ENCODE data around the gene RBM33. TPM values are rescaled to one million over a fixed set of nuclear protein-coding genes. Genes with fewer than 3 reads are reported as not detected.

RBM33 gene
- total and polyA plus RNA-seq, 2 of the 13 experiments (the other 11 are each of a cell fraction or from before 2014, with no cell fraction given), result 12.4 to 28.9 TPM

DNA sequence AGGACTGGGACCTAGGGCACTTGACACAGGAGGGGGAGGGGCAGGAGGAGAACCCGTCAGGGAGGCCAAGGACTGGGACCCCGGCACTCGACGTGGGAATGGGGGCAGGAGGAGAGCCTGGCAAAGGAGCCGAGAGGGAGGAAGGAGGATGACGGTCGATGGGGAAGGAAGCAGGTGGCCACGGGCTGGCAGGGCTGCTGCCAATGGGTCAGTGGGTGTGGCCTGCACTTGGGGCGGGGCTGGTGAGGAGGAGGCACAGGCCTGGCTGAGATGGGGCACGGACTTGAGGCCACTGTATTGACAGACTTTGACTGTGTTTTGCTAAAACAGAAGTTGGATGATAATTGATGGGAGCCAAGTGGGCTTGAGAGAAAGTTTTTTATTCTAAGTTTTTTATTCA is 68.9 kb downstream of the RBM33 start:
- ChIA-PET CTCF (ENCODE audit: low intra/inter-chr PET ratio, low total read pairs) (no interaction called here), POLR2A (no interaction called here)
- Histone ChIP-seq H3K9ac (ENCODE audit: insufficient read depth, low read depth, low read length) (no peak overlapping the region), H3K9me3 (ENCODE audit: low read length) (no peaks in the 10 kb centered on the region), H3K4me2 (ENCODE audit: low read depth, low read length) (no peak overlapping the region), H4K20me1 (ENCODE audit: insufficient read depth, low read length) (peaks cover 35% of the 10 kb centered on the region), H3K79me2 (ENCODE audit: insufficient read depth, low read length) (peaks cover 40% of the 10 kb centered on the region), H3K4me3 (replicated peaks in 1 of 3; ENCODE audit: insufficient read depth in 1 of 3, low read depth in 2 of 3, low read length in 3 of 3) (no peak overlapping the region), H2AFZ (ENCODE audit: low read length) (no peak overlapping the region), H3K27ac (ENCODE audit: extremely low read length, insufficient read depth, low read length) (no peak overlapping the region), H3K4me1 (ENCODE audit: insufficient read depth, low read length) (peaks cover 29% of the 10 kb centered on the region), H3K27me3 (ENCODE audit: control insufficient read depth in 1 of 2, insufficient read depth in 2 of 2, low read length in 2 of 2) (no peaks in the 10 kb centered on the region), H3K36me3 (replicated peaks in 1 of 2; ENCODE audit: control insufficient read depth in 1 of 2, insufficient read depth in 2 of 2, low read length in 2 of 2) (peaks cover 28 to 98% of the 10 kb centered on the region in 2 experiments)
- DNase-seq (ENCODE audit: low spot score) (no peak), FAIRE-seq (no peak), ATAC-seq (no peak)
- in situ Hi-C loops (cut with HindIII; ENCODE audit: extremely low pct_ligation_motif_present, low pct_unique_long_range_greater_than_20kb), result no loop called here
- intact Hi-C loops (cut with micrococcal nuclease; ENCODE audit: unreplicated experiment), result no loop called here
- WGBS (ENCODE audit: low lambda C conversion rate), result 95% methylated on average over 10 of the region's 10 CpGs
- no peak for TF ChIP-seq ZNF572 (CRISPR knock-in tag; IDR thresholded peaks at IDR 0.05)
- TF ChIP-seq HDAC2 (CRISPR knock-in tag; IDR thresholded peaks at IDR 0.05), result no peak
- peak; percentile 57 for TF ChIP-seq AGO2 (optimal IDR thresholded peaks at IDR 0.05; ENCODE audit: low read depth, low read length)
- no TSS peak for BruUV-seq (replicated peaks)

DNA sequence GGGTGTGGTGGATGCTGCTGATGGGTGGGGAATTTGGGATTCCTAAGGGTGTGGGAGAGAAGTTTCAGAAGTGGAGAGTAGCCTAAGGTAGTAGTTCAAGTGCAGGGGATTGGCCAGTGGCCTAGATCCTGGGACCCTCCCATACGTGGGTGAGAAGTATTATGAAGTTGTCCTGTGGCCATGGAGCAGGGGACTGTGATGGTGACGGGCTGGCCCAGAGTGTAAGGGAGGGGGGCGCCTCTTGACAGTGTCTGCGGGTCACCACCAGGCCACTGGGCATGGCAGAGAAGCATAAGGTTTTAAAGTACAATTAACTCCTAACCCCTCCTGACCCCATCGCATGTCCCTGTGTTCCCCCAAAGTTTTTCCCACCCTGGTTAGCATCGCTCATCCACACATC is 70.2 kb downstream of the RBM33 start:
- intact Hi-C loops (cut with micrococcal nuclease; ENCODE audit: unreplicated experiment) (no loop called here), in situ Hi-C loops (cut with HindIII; ENCODE audit: extremely low pct_ligation_motif_present, low pct_unique_long_range_greater_than_20kb) (no loop called here)
- WGBS (ENCODE audit: low lambda C conversion rate), result 100% methylated on average over 6 of the region's 6 CpGs
- H3K9ac ChIP-seq (ENCODE audit: insufficient read depth, low read depth, low read length), result no peak overlapping the region
- FAIRE-seq (no peak), ATAC-seq (peak; percentile 49), DNase-seq (ENCODE audit: low spot score) (no peak)
- H2AFZ ChIP-seq (ENCODE audit: low read length), result no peak overlapping the region
- no peaks in the 10 kb centered on the region for H3K9me3 ChIP-seq (ENCODE audit: low read length)
- peaks cover 29% of the 10 kb centered on the region for H3K4me1 ChIP-seq (ENCODE audit: insufficient read depth, low read length)
- H3K27me3 ChIP-seq (ENCODE audit: control insufficient read depth in 1 of 2, insufficient read depth in 2 of 2, low read length in 2 of 2), result no peaks in the 10 kb centered on the region
- CTCF ChIA-PET (ENCODE audit: low intra/inter-chr PET ratio, low total read pairs), result no interaction called here
- TF ChIP-seq SMAD1 (CRISPR knock-in tag; IDR thresholded peaks at IDR 0.05; ENCODE audit: borderline replicate concordance, low read depth) (no peak), PAF1 (CRISPR knock-in tag; IDR thresholded peaks at IDR 0.05) (no peak), HMG20A (CRISPR knock-in tag; IDR thresholded peaks at IDR 0.05; ENCODE audit: borderline replicate concordance) (no peak), NCOR1 (IDR thresholded peaks at IDR 0.05; ENCODE audit: borderline replicate concordance, low read length) (no peak), ELF4 (CRISPR knock-in tag; IDR thresholded peaks at IDR 0.05; ENCODE audit: borderline replicate concordance) (no peak), ZNF879 (CRISPR knock-in tag; IDR thresholded peaks at IDR 0.05) (no peak), ZNF569 (CRISPR knock-in tag; IDR thresholded peaks at IDR 0.05; ENCODE audit: borderline replicate concordance) (no peak)
- TF ChIP-seq, protein P1, sequence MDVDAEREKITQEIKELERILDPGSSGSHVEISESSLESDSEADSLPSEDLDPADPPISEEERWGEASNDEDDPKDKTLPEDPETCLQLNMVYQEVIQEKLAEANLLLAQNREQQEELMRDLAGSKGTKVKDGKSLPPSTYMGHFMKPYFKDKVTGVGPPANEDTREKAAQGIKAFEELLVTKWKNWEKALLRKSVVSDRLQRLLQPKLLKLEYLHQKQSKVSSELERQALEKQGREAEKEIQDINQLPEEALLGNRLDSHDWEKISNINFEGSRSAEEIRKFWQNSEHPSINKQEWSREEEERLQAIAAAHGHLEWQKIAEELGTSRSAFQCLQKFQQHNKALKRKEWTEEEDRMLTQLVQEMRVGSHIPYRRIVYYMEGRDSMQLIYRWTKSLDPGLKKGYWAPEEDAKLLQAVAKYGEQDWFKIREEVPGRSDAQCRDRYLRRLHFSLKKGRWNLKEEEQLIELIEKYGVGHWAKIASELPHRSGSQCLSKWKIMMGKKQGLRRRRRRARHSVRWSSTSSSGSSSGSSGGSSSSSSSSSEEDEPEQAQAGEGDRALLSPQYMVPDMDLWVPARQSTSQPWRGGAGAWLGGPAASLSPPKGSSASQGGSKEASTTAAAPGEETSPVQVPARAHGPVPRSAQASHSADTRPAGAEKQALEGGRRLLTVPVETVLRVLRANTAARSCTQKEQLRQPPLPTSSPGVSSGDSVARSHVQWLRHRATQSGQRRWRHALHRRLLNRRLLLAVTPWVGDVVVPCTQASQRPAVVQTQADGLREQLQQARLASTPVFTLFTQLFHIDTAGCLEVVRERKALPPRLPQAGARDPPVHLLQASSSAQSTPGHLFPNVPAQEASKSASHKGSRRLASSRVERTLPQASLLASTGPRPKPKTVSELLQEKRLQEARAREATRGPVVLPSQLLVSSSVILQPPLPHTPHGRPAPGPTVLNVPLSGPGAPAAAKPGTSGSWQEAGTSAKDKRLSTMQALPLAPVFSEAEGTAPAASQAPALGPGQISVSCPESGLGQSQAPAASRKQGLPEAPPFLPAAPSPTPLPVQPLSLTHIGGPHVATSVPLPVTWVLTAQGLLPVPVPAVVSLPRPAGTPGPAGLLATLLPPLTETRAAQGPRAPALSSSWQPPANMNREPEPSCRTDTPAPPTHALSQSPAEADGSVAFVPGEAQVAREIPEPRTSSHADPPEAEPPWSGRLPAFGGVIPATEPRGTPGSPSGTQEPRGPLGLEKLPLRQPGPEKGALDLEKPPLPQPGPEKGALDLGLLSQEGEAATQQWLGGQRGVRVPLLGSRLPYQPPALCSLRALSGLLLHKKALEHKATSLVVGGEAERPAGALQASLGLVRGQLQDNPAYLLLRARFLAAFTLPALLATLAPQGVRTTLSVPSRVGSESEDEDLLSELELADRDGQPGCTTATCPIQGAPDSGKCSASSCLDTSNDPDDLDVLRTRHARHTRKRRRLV (CRISPR knock-in tag; IDR thresholded peaks at IDR 0.05), result no peak
- TF ChIP-seq, protein P2, sequence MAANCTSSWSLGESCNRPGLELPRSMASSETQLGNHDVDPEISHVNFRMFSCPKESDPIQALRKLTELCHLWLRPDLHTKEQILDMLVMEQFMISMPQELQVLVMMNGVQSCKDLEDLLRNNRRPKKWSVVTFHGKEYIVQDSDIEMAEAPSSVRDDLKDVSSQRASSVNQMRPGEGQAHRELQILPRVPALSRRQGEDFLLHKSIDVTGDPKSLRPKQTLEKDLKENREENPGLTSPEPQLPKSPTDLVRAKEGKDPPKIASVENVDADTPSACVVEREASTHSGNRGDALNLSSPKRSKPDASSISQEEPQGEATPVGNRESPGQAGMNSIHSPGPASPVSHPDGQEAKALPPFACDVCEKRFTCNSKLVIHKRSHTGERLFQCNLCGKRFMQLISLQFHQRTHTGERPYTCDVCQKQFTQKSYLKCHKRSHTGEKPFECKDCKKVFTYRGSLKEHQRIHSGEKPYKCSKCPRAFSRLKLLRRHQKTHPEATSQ (CRISPR knock-in tag; IDR thresholded peaks at IDR 0.05; ENCODE audit: borderline replicate concordance), result no peak
- no peak overlapping the region for H3K27ac ChIP-seq (ENCODE audit: extremely low read length, insufficient read depth, low read length)
- H3K36me3 ChIP-seq (replicated peaks in 1 of 2; ENCODE audit: control insufficient read depth in 1 of 2, insufficient read depth in 2 of 2, low read length in 2 of 2), result peaks cover 24 to 96% of the 10 kb centered on the region in 2 experiments
- peaks cover 32% of the 10 kb centered on the region for H3K79me2 ChIP-seq (ENCODE audit: insufficient read depth, low read length)
- H4K20me1 ChIP-seq (ENCODE audit: insufficient read depth, low read length), result peaks cover 35% of the 10 kb centered on the region; the same call in 1 of the 2 replicates
- H3K4me2 ChIP-seq (ENCODE audit: low read depth, low read length), result no peak overlapping the region
- POLR2A ChIA-PET, result no interaction called here
- BruUV-seq (replicated peaks), result no TSS peak
- H3K4me3 ChIP-seq (replicated peaks in 1 of 3; ENCODE audit: insufficient read depth in 1 of 3, low read depth in 2 of 3, low read length in 3 of 3), result no peak overlapping the region
